ENCODE data around the gene LEUTX. TPM values are rescaled to one million over a fixed set of nuclear protein-coding genes. Genes with fewer than 3 reads are reported as not detected.
"Not testable (repeated sequence)": the region's sequence is repeated elsewhere in the genome, so short reads cannot be mapped to it uniquely, and the experiment has no call there.

Gene LEUTX
- total and polyA plus RNA-seq, 4 experiments from 2014 or later: not detected

GRCh38 chr19:39802958-39803357, 24.3 kb downstream of the LEUTX start:
- ChIA-PET CTCF (ENCODE audit: partially characterized antibody) (interaction anchor here (0.8 to 3.6 kb wide), 3 partner anchors 11 to 43 kb away, joined by 3 to 18 read pairs (median 4); no protein-coding TSS in a partner anchor), POLR2A (ENCODE audit: partially characterized antibody) (no interaction called here)
- H3K9me3 Mint-ChIP-seq: no peaks in the 10 kb centered on the region
- no peaks in the 10 kb centered on the region for H3K4me1 Mint-ChIP-seq
- no peaks in the 10 kb centered on the region for H3K9me3 ChIP-seq (ENCODE audit: control insufficient read depth in 1 of 2, low read length in 2 of 2)
- no peak overlapping the region for H3K27ac Mint-ChIP-seq
- no peaks in the 10 kb centered on the region for H3K4me1 ChIP-seq (ENCODE audit: insufficient read depth, low read length)
- intact Hi-C loops (cut with micrococcal nuclease): no loop called here
- H3K36me3 ChIP-seq (ENCODE audit: insufficient read depth, low read length): no peaks in the 10 kb centered on the region
- no peak for DNase-seq
- no peak overlapping the region for H3K4me3 Mint-ChIP-seq
- no peaks in the 10 kb centered on the region for H3K27me3 ChIP-seq (ENCODE audit: insufficient read depth, low read length)
- peaks cover 7 to 14% of the 10 kb centered on the region in 2 donors for H3K27me3 Mint-ChIP-seq
- no peak overlapping the region for H3K27ac ChIP-seq (ENCODE audit: low read depth, low read length)
- no peaks in the 10 kb centered on the region for H3K36me3 Mint-ChIP-seq
- no peak overlapping the region for H3K4me3 ChIP-seq (ENCODE audit: low read length in 2 of 2)

- Mint-ChIP-seq H3K36me3 (no peaks in the 10 kb centered on the region), H3K27me3 (peaks cover 7 to 14% of the 10 kb centered on the region in 2 donors), H3K4me3 (no peak overlapping the region), H3K4me1 (no peaks in the 10 kb centered on the region), H3K9me3 (peaks cover 0 to 2% (median 0%) of the 10 kb centered on the region in 8 donors), H3K27ac (no peak overlapping the region)
- intact Hi-C loops (cut with micrococcal nuclease): no loop called here
- Histone ChIP-seq H3K36me3 (ENCODE audit: insufficient read depth, low read length) (no peaks in the 10 kb centered on the region), H3K27ac (ENCODE audit: low read depth, low read length) (no peak overlapping the region), H3K27me3 (ENCODE audit: insufficient read depth, low read length) (no peaks in the 10 kb centered on the region), H3K4me1 (ENCODE audit: insufficient read depth, low read length) (no peaks in the 10 kb centered on the region), H3K9me3 (ENCODE audit: control insufficient read depth in 1 of 2, low read length in 2 of 2) (no peaks in the 10 kb centered on the region), H3K4me3 (ENCODE audit: low read length in 2 of 2) (no peak overlapping the region)
- ChIA-PET CTCF (ENCODE audit: partially characterized antibody) (interaction anchor here (1.3 kb wide), 1 partner anchor 39 kb away, joined by 4 read pairs; no protein-coding TSS in a partner anchor), POLR2A (ENCODE audit: partially characterized antibody) (no interaction called here)
- DNase-seq: no peak
Observed at GRCh38 chr19:39805104-39805503, 26.4 kb downstream of the LEUTX start.

GRCh38 chr19:39807846-39808364, 29.3 kb downstream of the LEUTX start:
- peak overlapping the region in 1 of 7 donors; percentile 79 for H3K27ac Mint-ChIP-seq
- H3K4me3 Mint-ChIP-seq: no peak overlapping the region
- H3K4me3 ChIP-seq (ENCODE audit: low read length in 2 of 2): no peak overlapping the region
- peaks cover 0 to 2% (median 0%) of the 10 kb centered on the region in 8 donors for H3K9me3 Mint-ChIP-seq
- intact Hi-C loops (cut with micrococcal nuclease): no loop called here
- no peaks in the 10 kb centered on the region for H3K36me3 ChIP-seq (ENCODE audit: insufficient read depth, low read length)
- H3K27ac ChIP-seq (ENCODE audit: low read depth, low read length): no peak overlapping the region
- H3K9me3 ChIP-seq (ENCODE audit: control insufficient read depth in 1 of 2, low read length in 2 of 2): no peaks in the 10 kb centered on the region
- POLR2A ChIA-PET (ENCODE audit: partially characterized antibody): interaction anchor here (1.1 kb wide), 1 partner anchor 26 kb away, joined by 5 read pairs; the partner anchor contains the start of gene DYRK1B
- H3K27me3 ChIP-seq (ENCODE audit: insufficient read depth, low read length): no peaks in the 10 kb centered on the region
- H3K36me3 Mint-ChIP-seq: peaks cover 0 to 3% of the 10 kb centered on the region in 2 donors
- H3K4me1 ChIP-seq (ENCODE audit: insufficient read depth, low read length): no peaks in the 10 kb centered on the region
- CTCF ChIA-PET (ENCODE audit: partially characterized antibody): interaction anchor here (2.2 kb wide), 1 partner anchor 15 kb away, joined by 11 read pairs; no protein-coding TSS in a partner anchor
- H3K4me1 Mint-ChIP-seq: no peaks in the 10 kb centered on the region
- no peak for DNase-seq
- H3K27me3 Mint-ChIP-seq: peaks cover 4 to 9% of the 10 kb centered on the region in 2 donors

- H3K36me3 ChIP-seq (ENCODE audit: insufficient read depth, low read length); H3K4me3 ChIP-seq (ENCODE audit: low read length in 2 of 2); H3K36me3 Mint-ChIP-seq; H3K4me3 Mint-ChIP-seq; H3K27ac ChIP-seq (ENCODE audit: low read depth, low read length); H3K27ac Mint-ChIP-seq; H3K4me1 Mint-ChIP-seq; H3K27me3 Mint-ChIP-seq; H3K9me3 Mint-ChIP-seq; H3K27me3 ChIP-seq (ENCODE audit: insufficient read depth, low read length); DNase-seq; H3K4me1 ChIP-seq (ENCODE audit: insufficient read depth, low read length); intact Hi-C loops (cut with micrococcal nuclease); H3K9me3 ChIP-seq (ENCODE audit: control insufficient read depth in 1 of 2, low read length in 2 of 2): not testable (repeated sequence)
- ChIA-PET CTCF (ENCODE audit: partially characterized antibody) (interaction anchor here (1.5 kb wide), 1 partner anchor 16 kb away, joined by 6 read pairs; no protein-coding TSS in a partner anchor), POLR2A (ENCODE audit: partially characterized antibody) (interaction anchor here (1.1 kb wide), 1 partner anchor 25 kb away, joined by 5 read pairs; the partner anchor contains the start of gene DYRK1B)
Observed at GRCh38 chr19:39808688-39809087, 30.0 kb downstream of the LEUTX start.

GRCh38 chr19:39809368-39809767, 30.7 kb downstream of the LEUTX start:
- Histone ChIP-seq H3K4me1 (ENCODE audit: insufficient read depth, low read length) (no peaks in the 10 kb centered on the region), H3K36me3 (ENCODE audit: insufficient read depth, low read length) (no peaks in the 10 kb centered on the region), H3K4me3 (ENCODE audit: low read length in 2 of 2) (no peak overlapping the region), H3K27me3 (ENCODE audit: insufficient read depth, low read length) (no peaks in the 10 kb centered on the region), H3K27ac (ENCODE audit: low read depth, low read length) (no peak overlapping the region), H3K9me3 (ENCODE audit: control insufficient read depth in 1 of 2, low read length in 2 of 2) (no peaks in the 10 kb centered on the region)
- peaks cover 3 to 8% of the 10 kb centered on the region in 2 donors for H3K36me3 Mint-ChIP-seq
- H3K9me3 Mint-ChIP-seq: peaks cover 0 to 2% (median 0%) of the 10 kb centered on the region in 8 donors
- CTCF ChIA-PET (ENCODE audit: partially characterized antibody): interaction anchor here (1.5 kb wide), 1 partner anchor 17 kb away, joined by 6 read pairs; no protein-coding TSS in a partner anchor
- H3K27me3 Mint-ChIP-seq: peaks cover 2 to 4% of the 10 kb centered on the region in 2 donors
- DNase-seq: no peak
- H3K4me3 Mint-ChIP-seq: no peak overlapping the region
- intact Hi-C loops (cut with micrococcal nuclease): no loop called here
- peaks cover 0 to 3% (median 0%) of the 10 kb centered on the region in 4 donors for H3K4me1 Mint-ChIP-seq
- POLR2A ChIA-PET (ENCODE audit: partially characterized antibody): no interaction called here
- H3K27ac Mint-ChIP-seq: no peak overlapping the region

GRCh38 chr19:39810424-39810823, 31.8 kb downstream of the LEUTX start:
- Mint-ChIP-seq H3K9me3 (peaks cover 0 to 2% (median 0%) of the 10 kb centered on the region in 8 donors), H3K27ac (no peak overlapping the region), H3K36me3 (peaks cover 3 to 8% of the 10 kb centered on the region in 2 donors), H3K4me3 (no peak overlapping the region), H3K4me1 (peaks cover 0 to 3% (median 0%) of the 10 kb centered on the region in 4 donors), H3K27me3 (peaks cover 2 to 3% of the 10 kb centered on the region in 2 donors)
- DNase-seq: no peak
- H3K27me3 ChIP-seq (ENCODE audit: insufficient read depth, low read length): no peaks in the 10 kb centered on the region
- CTCF ChIA-PET (ENCODE audit: partially characterized antibody): interaction anchor here (1.1 kb wide), 1 partner anchor 18 kb away, joined by 4 read pairs; no protein-coding TSS in a partner anchor
- no peak overlapping the region for H3K27ac ChIP-seq (ENCODE audit: low read depth, low read length)
- no peaks in the 10 kb centered on the region for H3K9me3 ChIP-seq (ENCODE audit: control insufficient read depth in 1 of 2, low read length in 2 of 2)
- H3K4me1 ChIP-seq (ENCODE audit: insufficient read depth, low read length): no peaks in the 10 kb centered on the region
- H3K36me3 ChIP-seq (ENCODE audit: insufficient read depth, low read length): no peaks in the 10 kb centered on the region
- intact Hi-C loops (cut with micrococcal nuclease): no loop called here
- POLR2A ChIA-PET (ENCODE audit: partially characterized antibody): no interaction called here
- H3K4me3 ChIP-seq (ENCODE audit: low read length in 2 of 2): no peak overlapping the region

- no peaks in the 10 kb centered on the region for H3K36me3 ChIP-seq (ENCODE audit: insufficient read depth, low read length)
- intact Hi-C loops (cut with micrococcal nuclease): no loop called here
- H3K4me3 Mint-ChIP-seq: no peak overlapping the region
- H3K27ac ChIP-seq (ENCODE audit: low read depth, low read length): no peak overlapping the region
- no peaks in the 10 kb centered on the region for H3K27me3 ChIP-seq (ENCODE audit: insufficient read depth, low read length)
- peaks cover 0 to 3% (median 0%) of the 10 kb centered on the region in 4 donors for H3K4me1 Mint-ChIP-seq
- DNase-seq: no peak
- H3K4me1 ChIP-seq (ENCODE audit: insufficient read depth, low read length): no peaks in the 10 kb centered on the region
- no peaks in the 10 kb centered on the region for H3K9me3 ChIP-seq (ENCODE audit: control insufficient read depth in 1 of 2, low read length in 2 of 2)
- no peak overlapping the region for H3K4me3 ChIP-seq (ENCODE audit: low read length in 2 of 2)
- peaks cover 5 to 12% of the 10 kb centered on the region in 2 donors for H3K36me3 Mint-ChIP-seq
- POLR2A ChIA-PET (ENCODE audit: partially characterized antibody): no interaction called here
- peaks cover 0 to 1% of the 10 kb centered on the region in 2 donors for H3K27me3 Mint-ChIP-seq
- no peak overlapping the region for H3K27ac Mint-ChIP-seq
- H3K9me3 Mint-ChIP-seq: peaks cover 0 to 2% (median 0%) of the 10 kb centered on the region in 8 donors
- CTCF ChIA-PET (ENCODE audit: partially characterized antibody): interaction anchor here (0.7 to 1.1 kb wide), 2 partner anchors 19 to 40 kb away, joined by 3 to 4 read pairs; no protein-coding TSS in a partner anchor
Observed at GRCh38 chr19:39811064-39811463, 32.4 kb downstream of the LEUTX start.
